GM18526 (cell line): ENCODE measurements around the gene KIF16B.

Experiments
- POLR2A ChIP-seq: IDR thresholded peaks from 3 replicates; pipeline ENCODE4 v1.6.1; 2011; ENCODE audit not compliant: insufficient read length; ENCODE audit errors: extremely low read depth

KIF16B gene

DNA sequence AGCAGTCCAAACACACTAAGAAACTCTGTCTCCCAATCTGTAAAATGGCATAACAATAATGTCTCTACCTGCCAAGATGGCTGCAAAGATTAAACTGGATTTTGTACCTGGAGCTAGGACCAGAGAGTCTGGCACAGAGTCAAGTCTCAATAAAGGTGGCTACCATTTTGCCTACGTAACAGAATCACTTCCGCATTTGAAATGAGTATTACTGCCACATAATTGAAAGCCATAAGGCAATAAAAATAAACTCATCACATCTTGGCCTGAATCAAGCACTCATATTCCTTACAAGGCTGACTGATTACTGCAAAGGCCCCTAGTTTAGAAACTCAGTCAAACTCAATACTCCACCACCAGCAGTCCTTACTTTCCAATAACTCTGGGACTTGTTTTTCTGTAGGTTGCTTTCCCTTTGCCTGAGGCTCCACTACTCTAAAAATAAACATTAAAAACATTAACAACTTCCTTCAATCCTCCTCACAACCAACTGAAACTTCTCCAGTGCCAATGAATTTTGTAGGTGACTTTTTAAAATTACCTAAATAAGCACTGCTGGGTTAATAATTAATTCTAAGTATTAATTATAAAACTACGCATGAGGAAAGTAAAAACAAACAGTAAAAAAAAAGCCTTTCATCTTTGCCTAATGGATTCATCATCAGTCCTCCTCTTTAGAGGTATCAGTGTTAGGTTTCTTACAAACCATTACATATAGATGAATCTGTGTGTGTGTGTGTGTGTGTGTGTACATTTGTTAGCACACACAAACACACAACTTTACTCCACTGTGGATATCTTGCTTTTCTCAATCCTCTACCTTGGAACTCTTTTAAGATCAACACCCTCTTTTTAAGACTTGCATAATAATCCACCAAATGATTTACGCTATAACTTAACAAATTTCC, 3.7 kb downstream of the KIF16B start:
- TF ChIP-seq POLR2A, result no peak

DNA sequence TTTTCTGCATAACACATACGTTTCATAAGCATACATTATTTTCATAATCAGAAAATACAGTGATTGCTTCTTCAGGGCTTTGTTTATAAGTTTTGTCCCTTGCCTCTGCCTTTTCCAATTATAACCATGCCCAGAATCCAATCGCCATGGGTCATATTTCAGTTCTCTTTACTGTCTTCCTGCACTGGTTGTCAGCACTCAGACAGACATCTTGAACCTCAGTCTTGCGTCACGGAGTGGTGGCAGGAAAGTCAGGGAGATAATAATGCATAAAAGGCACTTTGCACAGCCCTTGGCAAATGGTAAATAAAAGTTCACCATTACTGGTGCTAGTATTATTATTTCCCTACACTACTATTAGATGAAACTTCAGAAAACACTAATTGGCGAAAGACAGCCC, 7.2 kb downstream of the KIF16B start:
- TF ChIP-seq POLR2A, result no peak

DNA sequence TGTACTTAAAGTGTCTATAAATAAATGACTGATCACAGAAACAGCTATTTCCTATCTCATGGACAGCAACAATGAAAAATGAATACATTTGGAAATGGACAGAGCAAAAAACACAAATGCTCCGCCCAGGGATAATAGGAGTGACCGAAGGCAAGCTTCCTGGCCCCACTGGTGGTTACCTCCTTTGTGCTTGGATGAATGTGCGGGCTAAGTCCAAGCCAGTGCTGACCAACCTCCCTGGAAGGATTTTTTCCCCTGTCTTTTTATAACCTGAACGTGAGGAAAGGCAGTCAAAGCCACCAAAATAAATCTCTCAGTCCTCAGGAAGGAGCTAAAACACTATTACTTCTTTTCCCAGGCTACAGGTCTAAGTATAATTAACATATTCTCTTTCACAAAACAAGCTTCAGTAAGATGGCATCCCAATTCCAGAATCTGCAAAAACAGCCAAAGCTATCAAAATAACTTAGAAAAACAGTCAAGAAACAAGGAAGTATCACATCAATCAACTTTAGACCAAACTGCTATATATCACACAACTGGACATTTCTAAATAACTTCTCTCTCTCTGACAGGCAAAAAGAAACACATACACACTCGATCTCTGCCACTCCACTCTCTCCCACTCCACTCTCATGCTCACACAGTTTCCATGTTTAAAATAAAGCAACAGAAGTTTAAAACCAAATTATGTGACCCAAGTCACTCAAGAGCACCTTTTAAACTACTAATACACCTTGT, 10.0 kb downstream of the KIF16B start:
- no peak for TF ChIP-seq POLR2A

DNA sequence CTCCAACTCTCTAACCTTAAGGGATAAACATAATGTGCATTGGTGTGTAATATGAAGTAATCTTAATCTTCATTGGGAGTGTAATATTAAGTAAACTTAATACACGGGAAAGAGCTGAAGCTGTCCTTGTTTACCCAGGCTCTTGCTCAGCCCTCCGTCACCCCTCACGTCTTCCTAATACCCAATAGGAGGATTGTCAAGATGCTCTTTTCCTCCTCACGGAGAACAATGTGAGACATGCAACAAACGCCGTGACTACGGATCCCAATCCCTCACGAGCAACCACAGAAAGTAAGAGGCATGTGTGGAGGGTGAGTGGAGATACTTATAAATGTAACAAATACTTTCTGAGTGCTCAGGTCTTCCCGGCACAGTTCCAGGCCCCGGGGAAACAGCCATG, 11.0 kb downstream of the KIF16B start:
- TF ChIP-seq POLR2A, result no peak

DNA sequence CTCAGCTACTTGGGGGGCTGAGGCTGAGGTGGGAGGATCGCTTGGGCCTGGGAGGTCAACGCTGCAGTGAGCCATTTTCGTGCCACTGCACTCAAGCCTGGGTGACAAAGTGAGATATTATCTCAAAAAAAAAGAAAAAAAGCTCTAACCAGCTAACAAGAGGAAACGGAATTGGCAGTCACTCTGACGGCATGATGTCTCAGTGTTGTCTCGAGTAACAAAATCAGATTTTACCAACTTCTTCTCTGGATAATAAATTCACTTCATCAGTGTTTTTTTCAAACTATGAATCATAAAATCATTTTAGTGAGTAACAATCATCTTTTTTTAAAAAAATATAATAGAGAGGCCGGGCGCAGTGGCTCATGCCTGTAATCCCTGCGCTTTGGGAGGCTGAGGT, 12.6 kb downstream of the KIF16B start:
- TF ChIP-seq POLR2A, result no peak

DNA sequence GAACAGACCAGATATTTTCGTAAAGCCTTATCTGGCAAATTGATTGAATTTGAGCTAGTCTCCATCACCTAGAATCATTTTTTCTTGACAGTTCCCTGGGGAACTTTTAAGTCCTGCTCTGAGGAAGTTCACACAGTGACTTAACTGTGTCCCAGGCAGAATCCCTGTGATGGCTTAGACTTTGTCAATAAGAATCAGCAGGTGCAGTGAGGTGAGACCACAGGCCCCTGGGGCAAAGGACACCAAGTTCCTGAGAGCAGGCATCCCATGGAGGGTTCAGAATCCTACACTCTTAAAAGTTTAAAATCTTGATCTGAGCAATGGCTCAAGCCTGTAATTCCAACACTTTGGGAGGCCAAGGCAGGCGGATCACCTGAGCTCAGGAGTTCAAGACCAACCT, 13.0 kb downstream of the KIF16B start:
- TF ChIP-seq POLR2A, result no peak

DNA sequence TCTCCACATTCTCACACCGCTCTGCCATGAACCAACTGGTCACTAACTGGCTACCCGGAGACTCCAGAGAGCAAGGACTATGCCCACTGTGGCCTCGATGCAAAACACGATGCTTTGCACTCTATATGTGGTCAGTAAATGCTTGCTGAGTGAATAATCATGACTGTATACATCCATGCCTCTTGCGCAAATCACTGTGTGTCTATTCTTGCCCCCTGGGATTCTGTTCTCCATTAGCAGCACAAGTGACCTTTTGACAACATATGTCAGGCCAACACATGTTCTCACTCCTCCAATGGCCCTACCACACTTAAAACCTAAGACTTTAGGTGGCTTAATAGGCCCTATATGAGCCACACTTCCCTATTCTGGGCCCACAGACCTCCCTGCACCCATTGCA, 16.9 kb downstream of the KIF16B start:
- no peak for TF ChIP-seq POLR2A

DNA sequence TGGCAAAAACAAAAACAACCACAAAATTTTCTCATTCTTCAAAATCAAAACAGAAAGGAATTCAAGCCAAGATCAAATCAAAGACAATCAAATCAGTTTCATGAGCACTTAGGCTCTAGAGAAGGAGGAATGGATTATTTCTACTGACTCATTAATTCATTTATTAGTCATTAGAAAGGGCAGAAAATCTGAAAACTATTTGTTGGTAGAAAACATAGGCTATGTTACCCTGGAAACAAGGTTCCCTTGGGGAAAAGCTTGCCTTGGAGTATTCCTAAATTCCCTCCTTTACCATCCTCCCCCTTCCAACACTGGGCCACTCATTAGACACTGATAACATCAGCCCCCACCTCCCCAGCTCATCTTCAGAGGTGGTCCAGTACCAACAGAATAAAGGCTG, 17.5 kb downstream of the KIF16B start:
- TF ChIP-seq POLR2A, result no peak

DNA sequence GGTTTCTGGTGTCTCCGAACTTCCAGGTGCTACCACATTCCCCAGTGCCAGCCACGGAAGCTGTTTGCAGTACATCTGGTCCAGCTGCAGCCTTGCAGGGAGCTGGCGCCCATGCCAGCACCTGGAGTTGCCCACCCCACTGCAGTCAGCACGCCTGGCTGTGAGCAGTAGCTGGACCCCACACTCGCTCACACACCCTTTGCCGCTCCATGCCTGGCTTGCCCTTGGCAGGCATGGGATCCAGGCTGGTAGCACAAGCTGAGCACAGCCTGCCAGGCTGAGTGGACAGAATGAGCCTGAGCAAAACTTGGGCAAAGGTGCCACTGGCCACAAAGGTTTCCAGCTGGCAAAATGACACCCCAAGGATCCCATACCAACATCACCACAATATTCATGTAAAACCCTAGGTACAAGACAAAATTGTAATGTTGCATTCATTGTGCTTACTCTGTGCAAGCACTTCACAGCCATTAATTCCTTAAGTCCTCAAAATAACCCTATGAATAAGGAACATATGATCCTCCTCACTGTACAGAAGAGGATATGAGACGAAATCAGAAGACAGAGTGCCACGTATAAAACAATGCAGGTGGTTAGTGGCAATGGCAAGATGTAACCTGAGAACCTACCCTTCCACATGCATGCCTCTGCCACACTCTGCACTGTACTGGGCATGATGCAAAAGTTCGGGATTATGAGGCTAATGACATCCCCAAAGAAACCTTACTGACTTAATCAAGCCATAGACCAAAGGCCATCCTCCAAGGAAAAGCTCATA, 18.3 kb downstream of the KIF16B start:
- TF ChIP-seq POLR2A, result no peak

DNA sequence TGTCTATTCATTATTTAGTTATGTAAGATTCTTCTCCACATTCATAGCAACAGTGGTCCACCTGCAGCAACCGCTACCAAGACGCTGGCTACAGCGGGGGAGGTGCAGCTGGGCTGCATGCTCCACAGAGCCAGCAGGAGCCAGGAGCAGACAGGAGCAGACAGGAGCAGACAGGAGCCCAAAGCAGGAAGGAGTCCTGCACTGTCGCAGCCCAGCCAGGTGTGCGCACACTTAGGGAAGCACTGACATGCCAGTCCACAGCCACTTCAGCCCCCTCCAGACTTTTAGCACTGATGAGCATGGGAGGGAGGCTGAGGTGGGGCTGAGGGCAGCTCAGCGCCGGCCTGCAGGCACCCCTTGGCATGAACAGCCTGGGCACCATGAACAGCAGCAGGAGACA, 19.6 kb downstream of the KIF16B start:
- no peak for TF ChIP-seq POLR2A

DNA sequence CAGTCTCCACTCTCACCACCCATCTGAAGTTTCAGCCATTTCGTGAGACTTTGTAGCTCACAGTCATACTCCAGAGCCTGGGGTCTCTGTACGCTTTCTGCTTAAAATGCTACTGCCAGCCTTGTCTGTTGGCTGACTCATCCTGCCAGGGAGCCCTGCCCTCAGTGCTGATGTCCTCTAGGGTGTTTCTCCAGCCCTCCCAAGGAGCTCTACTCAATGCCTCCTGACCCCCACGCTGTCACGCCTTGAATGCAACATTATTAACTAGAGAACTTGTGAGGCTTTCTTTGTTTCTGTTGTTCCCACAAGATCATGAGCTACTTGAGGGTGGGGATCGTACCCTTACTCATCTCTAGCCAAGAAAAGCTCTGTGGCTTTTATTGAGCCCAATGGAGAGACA, 20.1 kb downstream of the KIF16B start:
- TF ChIP-seq POLR2A, result no peak

DNA sequence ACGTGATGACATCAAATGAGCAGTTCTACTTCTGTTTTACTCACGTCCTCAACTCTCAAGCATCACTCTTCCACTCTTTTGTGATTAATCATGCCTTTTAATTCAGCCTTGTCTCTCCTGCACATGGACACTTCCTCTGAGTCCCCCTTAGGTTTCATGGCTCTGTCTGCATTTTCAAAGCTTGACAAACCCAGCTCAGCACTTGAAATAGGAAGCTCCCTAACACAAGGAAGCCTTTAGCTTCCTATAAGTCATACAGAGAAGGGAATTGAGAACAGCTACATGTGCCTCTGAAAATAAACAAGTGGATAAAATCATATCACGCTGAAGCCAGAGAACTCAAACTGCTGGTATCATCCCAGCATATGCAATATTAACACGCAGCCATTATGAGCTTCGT, 21.2 kb downstream of the KIF16B start:
- TF ChIP-seq POLR2A, result no peak

DNA sequence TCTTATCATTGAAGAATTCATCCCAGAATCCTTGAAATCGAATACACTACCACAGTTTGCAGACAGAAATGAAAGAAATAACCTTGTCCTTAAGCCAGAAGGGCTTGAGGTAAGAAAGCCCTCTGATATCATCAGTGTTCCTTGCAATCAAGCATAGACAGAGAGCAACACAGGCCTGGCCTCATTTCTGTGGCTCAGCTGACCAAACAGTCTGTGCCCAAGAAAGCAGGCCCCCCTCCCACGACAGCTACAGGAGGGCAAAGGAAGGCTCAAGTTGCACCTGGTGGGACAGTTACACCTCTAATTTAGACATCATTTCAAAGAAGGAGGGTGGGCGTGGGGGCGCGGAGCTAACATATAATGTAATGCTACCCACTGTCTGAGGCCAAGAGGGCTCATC, 21.6 kb downstream of the KIF16B start:
- no peak for TF ChIP-seq POLR2A

DNA sequence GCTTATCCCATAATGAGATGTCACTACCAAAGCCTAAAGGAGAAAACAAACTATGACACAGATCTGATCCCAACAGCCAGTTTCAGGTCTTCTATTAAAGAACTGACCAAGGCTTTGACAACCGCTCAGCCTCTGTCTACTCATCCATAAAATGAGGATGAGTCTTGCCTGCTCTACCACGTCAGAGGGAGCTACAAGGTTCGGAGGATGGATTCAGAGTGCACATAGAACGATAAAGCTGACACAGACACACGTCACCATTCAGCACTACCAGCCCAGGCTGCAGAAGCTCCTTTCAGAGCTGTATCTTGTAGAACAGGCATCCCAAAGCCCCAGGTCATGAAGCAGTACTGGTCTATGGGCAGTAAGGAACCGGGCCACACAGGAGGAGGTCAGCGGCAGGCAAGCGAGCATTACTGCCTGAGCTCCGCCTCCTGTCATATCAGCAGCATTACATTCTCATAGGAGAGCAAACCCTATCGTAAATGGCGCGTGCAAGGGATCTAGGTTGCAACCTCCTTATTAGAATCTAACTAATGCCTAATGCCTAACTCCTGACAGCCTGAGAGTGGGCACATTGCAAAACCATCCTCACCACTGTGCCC, 25.1 kb downstream of the KIF16B start:
- TF ChIP-seq POLR2A, result no peak

DNA sequence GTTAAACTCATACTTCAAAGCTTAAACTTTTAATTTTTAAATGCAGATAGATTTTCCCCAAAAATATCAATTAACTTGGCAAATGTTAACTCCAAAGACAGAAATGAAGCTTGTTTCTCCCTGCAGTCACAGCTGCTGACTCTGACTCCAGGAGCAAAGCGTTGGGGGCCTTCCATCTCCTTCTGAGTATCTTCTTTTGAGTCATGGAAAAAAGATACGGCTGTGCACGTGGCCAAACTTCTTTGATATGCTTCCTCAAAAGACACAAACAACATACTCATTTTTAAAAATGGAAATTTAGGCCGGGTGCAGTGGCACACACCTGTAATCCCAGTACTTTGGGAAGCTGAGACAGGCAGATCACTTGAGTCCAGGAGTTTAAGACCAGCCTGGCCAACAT, 28.3 kb downstream of the KIF16B start:
- TF ChIP-seq POLR2A, result no peak
